ENCODE measurements around the gene SHFL. TPM values are rescaled to one million over a fixed set of nuclear protein-coding genes. Genes with fewer than 3 reads are reported as not detected.

Gene SHFL
- total RNA-seq = 10 to 100 TPM; 18.3 to 27.9 TPM
- long read RNA-seq, transcript C19orf66-203 (7 exons, 2,079 nt) = minor isoform, 5 of 35 reads
- long read RNA-seq, transcript C19orf66-201 (8 exons, 2,117 nt) = major isoform, 15 of 35 reads
- long read RNA-seq, partial matches to known transcripts = 7 of 35 reads
- long read RNA-seq, other reads (novel, unspliced or antisense) = 5 of 35 reads

DNA sequence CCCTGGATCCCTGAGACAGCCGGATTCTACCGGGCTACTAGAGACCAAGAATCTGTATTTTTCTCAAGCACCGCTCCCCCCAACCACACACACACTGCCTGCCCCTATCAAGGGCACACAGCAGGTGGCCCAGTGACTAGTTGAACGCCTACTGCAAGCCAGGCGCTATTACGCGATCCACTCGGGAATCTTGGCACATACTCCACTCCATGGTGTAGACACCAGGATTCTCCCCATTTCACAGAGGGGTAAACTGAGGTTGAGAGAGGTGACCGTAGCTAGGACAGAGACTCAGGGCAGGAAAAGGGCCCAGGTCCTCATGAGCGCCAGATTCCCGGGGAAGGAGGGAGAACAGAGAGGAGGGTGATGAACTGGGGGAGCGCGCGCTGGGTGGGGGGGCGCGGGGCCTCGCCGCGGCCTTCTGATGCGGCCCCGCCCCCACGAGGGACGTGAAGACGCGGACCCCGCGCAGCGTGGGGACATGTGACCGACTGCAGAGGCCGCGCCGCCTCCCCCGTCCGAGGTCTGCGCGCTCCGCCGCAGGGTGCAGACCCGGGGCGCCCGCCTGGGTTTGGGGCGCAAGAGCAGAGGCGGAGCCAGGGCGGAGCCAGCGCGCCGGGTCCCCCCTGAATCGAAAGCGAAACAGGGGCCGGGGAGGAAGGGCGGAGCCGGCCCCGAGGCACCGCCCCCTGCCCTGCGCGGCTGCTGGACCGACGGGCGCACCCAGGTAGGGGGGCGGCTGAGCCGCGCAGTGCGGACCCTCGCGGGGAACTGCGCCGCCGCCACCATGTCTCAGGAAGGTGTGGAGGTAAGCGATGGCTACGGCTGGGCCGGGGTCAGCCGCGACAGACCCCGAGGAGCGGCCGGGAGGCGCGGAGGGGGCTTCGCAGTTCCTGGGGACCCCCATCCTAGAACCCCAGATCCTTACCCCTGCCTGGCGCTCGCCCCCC lies at the start of gene SHFL:
Gene SHFL (plus strand): TSS at position 677 of the 950 bp plus-strand sequence. CDS start 111 bp downstream, at position 788.
- DNase-seq = peak; percentile 80 to 86
- intact Hi-C loops (cut with DNase I, micrococcal nuclease) = no loop called here
- peak; percentile 98 for ATAC-seq

DNA sequence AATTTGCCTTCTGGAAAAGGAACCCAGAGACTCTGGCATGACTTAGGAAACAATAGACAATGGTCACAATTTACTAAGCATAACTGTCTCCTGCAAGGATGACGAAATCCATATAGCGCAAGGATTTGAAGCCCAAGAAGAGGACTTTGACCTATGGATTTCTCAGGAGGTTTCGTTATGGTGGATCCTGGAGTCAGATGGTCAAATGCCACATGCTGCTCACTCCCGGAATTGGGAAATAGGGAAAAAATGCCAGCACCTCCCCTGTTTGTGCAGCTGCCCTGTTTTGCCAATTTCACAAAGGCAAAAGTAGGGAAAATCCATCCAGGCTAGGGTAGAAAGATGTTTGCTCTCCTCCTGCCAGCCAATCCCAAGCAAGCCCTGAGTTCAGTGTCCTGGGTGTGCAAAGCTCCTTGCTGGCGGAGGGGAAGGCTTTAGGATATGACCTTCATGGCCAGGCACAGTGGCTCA lies 49.5 kb upstream of the SHFL start:
- ATAC-seq (peak; percentile 83), DNase-seq (no peak)
- intact Hi-C loops (cut with DNase I, micrococcal nuclease) = no loop called here

DNA sequence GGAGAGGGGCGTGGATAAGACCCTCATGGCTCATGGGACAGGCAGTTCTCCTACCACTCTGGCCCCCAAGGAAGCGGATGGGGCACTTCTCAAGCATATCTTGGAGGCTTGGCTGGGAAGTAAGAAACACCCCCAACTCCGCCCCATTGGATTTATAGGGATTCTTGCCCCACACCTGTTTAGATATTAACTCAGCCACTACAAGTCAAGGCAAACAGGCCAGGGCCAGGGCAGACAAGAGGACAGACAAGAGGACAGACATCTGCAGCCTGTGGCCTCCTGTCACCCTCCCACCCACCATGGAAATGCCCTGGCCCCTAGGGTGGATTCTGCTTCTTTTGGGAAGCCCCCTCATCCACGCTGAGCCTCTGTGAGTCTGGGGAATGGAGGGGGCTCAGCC lies 48.8 kb upstream of the SHFL start:
- DNase-seq = peak in 1 of 2 donors; percentile 36
- intact Hi-C loops (cut with DNase I, micrococcal nuclease) = no loop called here
- ATAC-seq = peak; percentile 69

DNA sequence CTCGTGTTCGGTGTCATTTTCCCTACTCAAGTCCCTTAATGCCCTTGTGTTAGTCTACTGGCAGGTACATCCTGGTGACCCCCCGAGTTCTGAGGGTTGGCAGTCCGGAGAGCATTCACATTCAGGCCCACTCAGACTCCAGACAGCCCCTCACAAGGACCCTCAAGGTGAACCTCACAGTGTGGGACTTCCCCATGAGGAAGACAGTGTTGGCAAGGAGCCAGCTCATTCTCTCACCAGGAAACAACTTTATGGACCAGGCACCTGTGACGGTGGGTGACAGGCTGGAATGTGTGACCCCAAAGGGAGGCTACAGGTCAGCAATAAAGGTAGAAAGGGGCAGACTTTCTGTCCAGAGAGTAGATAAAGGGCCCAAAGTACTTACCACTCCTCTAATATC lies 48.3 kb upstream of the SHFL start:
- DNase-seq = peak in 1 of 2 donors; percentile 45
- ATAC-seq = peak; percentile 46
- intact Hi-C loops (cut with DNase I, micrococcal nuclease) = no loop called here

DNA sequence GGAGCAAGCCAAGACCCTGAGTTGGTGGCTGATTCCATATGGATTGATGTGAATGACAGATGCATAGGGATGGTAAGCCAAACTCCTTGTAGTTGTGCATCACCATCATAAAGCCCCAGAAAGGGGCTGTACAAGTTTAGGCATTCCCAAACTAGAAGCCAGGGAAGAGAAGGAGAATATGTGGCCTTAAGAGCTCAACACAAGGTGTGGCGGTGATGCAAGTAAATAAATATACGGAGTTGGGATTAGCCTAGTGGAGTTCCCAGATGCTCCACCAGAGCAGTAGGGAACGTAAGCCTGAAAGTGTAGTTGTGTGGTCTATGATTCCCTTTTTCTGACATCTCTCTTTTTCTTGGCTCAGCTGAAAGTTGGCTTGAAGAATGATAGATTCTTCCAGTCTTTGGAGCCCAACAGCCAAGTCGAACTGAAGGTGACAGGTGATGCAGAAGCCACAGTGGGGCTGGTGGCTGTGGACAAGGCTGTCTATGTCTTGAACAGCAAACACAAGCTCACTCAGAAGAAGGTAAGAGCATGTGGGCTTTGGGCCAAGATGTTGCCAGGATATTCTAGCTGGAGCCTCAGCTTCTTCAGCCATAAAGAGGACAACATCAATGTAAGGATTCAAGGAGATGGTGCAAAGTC lies 42.7 kb upstream of the SHFL start:
- ATAC-seq (no peak), DNase-seq (no peak)
- intact Hi-C loops (cut with DNase I, micrococcal nuclease) = no loop called here

DNA sequence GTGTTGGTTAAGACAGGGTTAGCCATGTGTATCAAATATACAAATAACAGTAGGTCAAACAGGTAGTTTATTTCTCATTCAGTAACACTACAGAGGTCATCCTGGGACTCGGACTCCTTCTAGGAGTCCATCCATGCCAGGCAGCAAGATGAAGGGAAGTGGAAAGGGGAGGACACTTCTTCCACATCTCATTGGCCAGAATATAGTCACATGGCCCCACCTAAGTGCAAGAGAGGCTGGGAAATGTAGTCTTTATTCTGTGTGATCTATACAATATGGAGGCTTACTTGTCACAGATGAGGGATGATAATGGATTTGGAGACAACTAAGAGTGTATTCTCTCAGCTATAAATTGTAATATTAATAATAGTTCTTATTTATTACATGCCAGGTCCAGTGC lies 41.7 kb upstream of the SHFL start:
- intact Hi-C loops (cut with DNase I, micrococcal nuclease) = no loop called here
- DNase-seq (no peak), ATAC-seq (no peak)

DNA sequence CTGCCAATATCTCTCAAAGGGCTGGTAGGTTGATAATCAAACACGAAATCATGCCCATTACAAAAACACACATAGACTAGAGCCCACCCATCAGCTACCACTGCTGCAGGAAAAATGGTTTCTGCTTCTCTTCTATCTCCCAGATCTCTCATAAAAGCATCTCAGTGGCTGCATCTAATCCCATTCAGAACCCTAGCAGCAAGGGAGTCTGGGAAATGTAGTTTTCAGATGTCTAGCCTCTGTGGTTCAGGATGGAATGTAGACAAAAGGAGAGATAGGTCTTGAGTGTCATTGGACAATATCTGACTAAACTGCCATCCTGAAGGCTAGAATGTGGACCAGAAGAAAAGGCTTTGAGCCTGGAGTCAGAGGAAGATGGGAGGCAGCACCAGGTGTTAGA lies 40.7 kb upstream of the SHFL start:
- ATAC-seq (no peak), DNase-seq (no peak)
- intact Hi-C loops (cut with DNase I, micrococcal nuclease) = no loop called here

DNA sequence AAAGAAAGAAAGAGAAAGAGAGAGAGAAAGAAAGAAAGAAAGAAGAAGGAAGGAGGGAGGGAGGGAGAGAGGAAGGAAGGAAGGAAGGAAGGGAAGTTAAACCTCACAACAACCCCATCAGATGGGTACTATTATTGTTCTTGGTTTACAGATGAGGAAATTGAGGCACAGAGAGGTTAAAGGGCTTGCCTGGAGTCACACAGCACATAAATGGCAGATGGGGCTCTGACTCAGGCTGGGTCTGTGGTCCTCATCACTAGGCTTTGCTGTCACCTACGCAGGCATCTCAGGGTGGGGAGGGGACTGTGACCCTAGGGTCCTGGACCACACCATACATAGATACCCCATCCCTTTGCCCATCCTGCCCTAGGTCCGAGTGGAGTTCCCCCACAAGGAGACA lies 36.5 kb upstream of the SHFL start:
- ATAC-seq = no peak
- intact Hi-C loops (cut with DNase I, micrococcal nuclease) = no loop called here

DNA sequence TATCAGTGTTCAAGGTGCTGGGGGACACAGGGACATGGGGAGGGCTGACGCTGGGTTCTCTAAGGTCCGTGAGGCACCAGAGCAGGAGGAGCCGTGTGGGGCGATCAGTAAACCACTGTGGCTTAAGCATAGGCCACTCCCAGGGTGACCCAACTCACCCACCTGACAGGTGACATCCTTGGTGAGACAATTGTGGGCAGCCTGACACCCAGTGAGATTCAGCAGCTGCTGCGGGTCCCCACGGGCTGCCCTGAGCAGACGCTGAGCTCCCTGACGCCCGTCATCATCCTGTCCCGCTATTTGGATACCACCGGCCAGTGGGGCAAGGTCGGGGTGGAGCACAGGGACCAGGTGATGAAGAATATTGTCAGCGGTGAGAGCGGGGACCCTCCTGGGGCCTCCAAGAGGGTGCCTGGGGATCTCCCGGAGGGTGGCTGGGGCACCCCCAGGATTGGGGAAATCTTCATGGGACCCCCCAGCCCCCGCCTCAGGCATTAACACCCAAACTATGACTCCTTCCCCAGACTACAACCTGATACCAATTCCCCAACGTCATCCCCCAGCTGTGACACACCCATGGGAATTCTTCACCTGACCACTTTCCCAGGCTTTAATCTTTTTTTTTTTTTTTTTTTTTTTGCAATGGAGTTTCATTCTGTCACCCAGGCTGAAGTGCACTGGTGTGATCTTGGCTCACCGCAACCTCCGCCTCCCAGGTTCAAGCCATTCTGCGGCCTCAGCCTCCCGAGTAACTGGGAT lies 33.3 kb upstream of the SHFL start:
- DNase-seq = no peak
- intact Hi-C loops (cut with DNase I, micrococcal nuclease) = no loop called here
- ATAC-seq = no peak

More for the DNA sequence above, 36.5 kb upstream of the SHFL start:
- DNase-seq = no peak

DNA sequence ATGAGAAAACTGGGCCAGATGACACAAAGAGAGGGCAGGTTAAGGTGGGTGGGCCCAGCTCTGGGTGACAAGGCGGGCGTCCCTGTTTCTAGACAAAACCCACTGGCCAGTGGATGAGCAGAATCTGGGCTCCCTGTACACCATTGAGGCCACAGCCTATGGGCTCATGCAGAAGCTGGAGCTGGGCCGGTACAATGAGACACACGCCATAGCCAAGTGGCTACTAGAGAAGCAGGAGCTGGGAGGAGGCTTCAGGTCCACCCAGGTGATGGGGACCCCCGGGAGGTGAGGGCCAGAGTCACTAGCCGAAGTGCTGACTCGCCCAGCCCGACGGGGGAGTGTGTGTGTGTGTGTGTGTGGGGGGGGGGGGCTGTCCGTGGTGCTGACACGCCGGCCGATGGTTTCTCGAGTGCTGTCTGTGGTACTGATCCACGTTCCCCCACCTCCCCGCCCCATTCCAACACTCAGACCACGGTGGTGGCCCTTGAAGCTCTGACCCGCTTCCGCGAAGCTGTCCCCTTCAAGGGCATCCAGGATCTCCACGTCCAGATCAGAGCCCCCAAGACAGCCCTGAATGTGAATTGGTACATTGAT lies 24.3 kb upstream of the SHFL start:
- DNase-seq = no peak
- intact Hi-C loops (cut with DNase I, micrococcal nuclease) = no loop called here
- ATAC-seq = no peak

DNA sequence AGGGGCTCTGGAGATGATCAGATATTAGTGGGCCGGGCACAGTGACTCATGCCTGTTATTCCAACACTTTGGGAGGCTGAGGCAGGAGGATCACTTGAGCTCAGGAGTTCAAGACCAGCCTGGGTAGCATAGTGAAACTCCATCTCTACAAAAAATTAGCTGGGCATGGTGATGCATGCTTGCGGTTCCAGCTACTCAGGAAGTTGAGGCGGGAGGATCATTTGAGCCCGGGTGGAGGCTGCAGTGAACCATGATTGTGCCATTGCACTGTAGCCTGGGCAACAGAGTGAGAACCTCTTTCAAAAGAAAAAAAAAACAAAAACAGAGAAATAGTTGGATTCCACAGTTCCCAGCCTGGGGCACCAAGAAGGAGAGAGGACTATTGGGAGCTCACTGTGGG lies 17.9 kb upstream of the SHFL start:
- intact Hi-C loops (cut with DNase I, micrococcal nuclease) = no loop called here
- ATAC-seq = no peak
- no peak for DNase-seq

DNA sequence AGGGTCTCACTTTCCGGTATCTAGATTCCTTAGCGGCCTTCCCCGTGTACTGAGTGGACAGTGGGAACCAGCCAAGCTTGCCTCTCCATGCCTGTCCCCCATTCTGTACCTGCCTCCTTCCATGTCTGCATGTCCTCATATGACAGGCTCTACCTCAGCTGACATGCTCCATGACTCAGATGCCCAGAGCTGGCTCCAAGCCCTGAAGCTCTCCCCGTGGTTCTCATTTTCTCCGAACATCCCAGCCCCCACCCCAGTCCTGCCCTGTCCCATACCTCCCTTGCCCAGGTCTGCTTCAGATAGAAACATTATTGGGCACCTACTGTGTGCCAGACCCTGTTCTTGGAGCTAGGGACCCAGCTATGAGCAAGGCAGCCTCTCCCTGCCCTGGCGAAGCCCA lies 17.1 kb upstream of the SHFL start:
- intact Hi-C loops (cut with DNase I, micrococcal nuclease) = no loop called here
- DNase-seq (no peak), ATAC-seq (no peak)

DNA sequence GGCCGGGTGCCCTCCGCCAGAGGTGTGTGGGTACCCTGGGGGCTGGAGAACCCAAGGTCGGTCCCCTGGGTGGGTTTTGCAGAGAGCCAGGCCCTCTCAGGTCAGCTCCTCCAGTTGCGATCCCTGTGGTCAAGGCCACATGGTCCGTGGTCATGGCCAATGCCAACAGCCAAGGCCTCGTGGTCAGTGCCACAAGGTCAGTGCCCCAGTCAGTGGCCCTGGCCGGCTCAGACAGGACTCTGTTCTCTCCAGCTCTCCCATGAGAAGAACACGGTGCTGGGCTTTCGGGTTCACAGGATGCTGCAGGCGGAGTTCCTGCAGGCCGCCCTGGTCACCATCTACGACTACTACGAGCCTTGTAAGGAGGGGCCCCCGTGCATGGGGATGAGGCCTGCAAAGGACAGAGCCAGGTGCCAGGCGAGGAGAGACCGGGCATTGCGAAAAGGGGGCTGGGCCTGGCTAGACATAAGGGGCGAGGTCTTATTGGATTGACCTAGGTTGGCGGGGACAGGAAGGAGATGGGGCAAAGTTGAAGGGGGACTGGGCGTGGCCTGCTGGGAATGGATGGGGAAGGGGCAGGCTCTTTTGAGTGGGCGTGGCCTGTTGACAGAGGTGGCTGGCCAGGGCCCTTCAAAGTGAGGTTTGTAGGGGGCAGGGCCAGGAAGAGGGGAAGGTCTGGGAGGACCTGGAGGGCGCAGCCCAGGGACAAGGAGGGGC lies 15.2 kb upstream of the SHFL start:
- intact Hi-C loops (cut with DNase I, micrococcal nuclease) = no loop called here
- no peak for ATAC-seq

DNA sequence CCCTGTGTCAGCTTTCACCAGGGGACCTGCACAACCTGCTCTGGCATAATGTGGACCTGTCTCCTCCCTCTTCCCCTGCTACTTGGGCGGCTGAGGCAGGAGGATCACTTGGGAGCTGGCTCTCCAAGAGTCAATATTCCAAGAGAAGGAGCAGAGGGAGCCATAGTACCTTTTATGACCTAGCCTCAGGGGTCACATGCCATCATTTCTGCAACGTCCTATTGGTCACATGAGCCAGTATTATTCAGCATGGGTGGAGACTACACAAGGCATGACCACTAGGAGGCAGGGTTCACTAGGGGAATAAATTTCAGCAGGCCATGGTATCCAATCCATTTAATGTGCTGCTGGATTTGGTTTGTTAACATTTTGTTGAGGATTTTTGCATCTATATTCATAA lies 12.0 kb upstream of the SHFL start:
- intact Hi-C loops (cut with DNase I, micrococcal nuclease) = no loop called here
- no peak for DNase-seq

More for the DNA sequence above, 15.2 kb upstream of the SHFL start:
- DNase-seq = no peak

DNA sequence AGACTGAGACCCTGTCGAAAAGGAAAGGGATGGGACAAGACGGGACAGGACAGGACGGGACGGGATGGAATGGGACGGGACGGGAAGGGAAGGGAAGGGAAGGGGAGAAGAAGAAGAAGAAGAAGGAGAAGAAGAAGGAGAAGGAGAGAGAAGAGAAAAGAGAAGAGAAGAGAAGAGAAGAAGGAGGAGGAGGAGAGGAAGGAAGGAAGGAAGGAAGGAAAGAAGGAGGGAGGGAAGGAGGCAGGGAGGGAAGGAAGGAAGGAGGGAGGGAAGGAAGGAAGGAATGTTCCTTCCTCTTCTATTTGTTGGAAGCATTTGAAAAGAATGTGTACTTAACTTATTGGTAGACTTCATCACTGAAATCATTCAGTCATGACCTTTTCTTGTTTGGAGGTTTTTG lies 9.6 kb upstream of the SHFL start:
- no peak for DNase-seq
- no peak for ATAC-seq

More for the DNA sequence above, 12.0 kb upstream of the SHFL start:
- peak; percentile 40 for ATAC-seq

DNA sequence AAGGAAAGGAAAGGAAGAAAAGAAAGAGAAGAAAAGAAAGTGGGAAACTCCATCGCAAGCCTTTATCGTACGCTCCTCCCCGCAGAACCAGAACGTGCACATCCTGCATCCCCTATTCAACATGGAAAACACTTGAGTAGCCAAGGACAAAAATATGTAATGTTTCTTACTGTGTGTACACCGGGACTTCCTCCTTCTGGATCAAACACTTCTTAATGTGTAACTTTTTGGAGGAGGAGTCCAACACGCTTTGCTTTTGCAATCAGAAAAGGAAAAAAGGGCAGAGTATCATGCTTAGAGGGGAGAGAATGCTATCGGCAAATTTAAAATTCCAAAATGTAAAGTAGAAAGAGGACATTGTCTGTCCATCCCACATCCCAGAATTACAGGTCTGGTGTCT lies 7.8 kb upstream of the SHFL start:
- intact Hi-C loops (cut with DNase I, micrococcal nuclease) = no loop called here
- DNase-seq (no peak), ATAC-seq (no peak)

More for the DNA sequence above, 9.6 kb upstream of the SHFL start:
- intact Hi-C loops (cut with DNase I, micrococcal nuclease) = no loop called here

DNA sequence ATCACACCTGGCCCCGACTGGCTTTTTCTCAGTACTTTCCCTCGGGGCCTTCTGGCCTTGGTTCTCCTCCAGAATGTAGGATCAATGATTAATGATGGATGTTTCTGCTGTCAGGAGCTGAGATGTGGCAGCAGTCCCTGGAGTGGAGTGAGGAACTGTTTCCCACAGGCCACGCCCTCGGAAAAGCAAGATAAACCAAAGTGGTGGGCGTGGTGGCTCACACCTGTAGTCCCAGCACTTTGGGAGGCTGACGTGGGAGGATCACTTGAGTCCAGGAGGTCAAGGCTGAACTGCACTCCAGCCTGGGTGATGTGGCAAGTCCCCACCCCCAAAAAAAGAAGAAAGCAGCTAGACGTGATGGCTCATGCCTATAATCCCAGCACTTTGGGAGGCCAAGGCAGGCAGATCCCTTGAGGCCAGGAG lies 7.1 kb upstream of the SHFL start:
- ATAC-seq = peak; percentile 46
- no peak for DNase-seq
- intact Hi-C loops (cut with DNase I, micrococcal nuclease) = no loop called here

DNA sequence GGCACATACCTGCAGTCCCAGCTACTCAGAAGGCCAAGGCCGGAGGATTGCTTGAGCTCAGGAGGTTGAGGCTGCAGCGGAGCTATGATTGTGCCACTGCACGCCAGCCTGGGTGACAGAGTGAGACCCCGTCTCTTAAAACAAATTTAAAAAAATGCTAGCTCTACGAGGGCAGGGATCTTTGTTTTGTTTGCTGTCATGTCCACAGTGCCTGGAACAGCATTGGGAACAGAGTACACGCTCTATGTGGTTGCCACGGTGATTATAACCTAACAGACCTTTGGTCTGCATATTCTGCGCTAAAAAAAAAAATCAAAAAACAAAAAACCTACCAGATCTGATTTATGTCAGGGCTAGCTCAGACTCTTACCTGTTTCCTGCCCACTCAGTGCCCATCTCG lies 2.2 kb upstream of the SHFL start:
- ATAC-seq = no peak
- intact Hi-C loops (cut with DNase I, micrococcal nuclease) = no loop called here

More for the DNA sequence above, 2.2 kb upstream of the SHFL start:
- DNase-seq = no peak
